ENCODE data around the gene PNKD. TPM values are rescaled to one million over a fixed set of nuclear protein-coding genes. Genes with fewer than 3 reads are reported as not detected.

PNKD gene, protein sequence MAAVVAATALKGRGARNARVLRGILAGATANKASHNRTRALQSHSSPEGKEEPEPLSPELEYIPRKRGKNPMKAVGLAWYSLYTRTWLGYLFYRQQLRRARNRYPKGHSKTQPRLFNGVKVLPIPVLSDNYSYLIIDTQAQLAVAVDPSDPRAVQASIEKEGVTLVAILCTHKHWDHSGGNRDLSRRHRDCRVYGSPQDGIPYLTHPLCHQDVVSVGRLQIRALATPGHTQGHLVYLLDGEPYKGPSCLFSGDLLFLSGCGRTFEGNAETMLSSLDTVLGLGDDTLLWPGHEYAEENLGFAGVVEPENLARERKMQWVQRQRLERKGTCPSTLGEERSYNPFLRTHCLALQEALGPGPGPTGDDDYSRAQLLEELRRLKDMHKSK
- total RNA-seq (2014; rRNA removed; shearing (Covaris generic)) = 73.9 and 77.2 TPM in 2 replicates

DNA sequence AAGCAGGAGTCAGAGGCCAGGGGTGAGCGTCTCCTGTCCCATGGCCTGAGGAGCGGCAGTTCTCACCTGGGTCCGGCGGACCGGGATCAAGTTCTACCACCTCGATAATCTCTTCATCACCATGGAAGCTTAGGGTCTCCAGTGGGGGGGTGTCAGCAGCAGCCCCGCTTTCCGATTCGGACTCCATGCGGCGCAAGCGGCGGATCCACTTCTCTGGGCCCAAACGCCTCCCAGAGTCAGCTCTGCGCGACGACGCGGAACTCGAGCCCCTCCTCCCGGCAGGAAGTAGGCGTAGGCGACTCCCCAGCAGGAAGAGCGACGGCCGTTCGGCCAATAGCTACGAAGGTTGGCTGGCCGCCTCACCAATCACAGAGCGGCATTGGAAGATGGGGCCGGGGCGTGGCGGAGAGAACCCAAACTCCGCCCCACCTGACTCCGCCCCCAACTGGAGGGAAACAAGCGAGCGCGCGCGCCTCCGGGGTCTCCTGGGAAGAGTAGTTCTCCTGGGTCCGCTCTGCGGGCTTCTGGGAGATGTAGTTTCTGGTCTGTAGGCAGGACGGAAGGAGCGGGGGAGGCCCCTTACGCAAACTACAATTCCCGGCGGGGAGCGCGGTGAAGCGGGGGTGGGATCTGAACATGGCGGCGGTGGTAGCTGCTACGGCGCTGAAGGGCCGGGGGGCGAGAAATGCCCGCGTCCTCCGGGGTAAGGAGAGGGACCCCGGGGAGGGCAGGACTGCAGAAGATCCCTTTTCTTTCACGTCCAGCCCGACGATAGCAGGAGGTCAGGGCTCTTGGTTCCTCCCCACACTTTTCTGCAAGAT lies at the start of gene PNKD, which contains the start of gene AAMP:
Gene PNKD, plus strand, starts transcription at position 620 of the 821 bp plus-strand sequence. Its CDS starts 17 bp downstream, at position 637.
Gene AAMP, minus strand, starts transcription at position 238 of the 821 bp plus-strand sequence. Its CDS starts 51 bp downstream, at position 187.
- DNase-seq (ENCODE audit: low spot score) = peak; percentile 99

DNA sequence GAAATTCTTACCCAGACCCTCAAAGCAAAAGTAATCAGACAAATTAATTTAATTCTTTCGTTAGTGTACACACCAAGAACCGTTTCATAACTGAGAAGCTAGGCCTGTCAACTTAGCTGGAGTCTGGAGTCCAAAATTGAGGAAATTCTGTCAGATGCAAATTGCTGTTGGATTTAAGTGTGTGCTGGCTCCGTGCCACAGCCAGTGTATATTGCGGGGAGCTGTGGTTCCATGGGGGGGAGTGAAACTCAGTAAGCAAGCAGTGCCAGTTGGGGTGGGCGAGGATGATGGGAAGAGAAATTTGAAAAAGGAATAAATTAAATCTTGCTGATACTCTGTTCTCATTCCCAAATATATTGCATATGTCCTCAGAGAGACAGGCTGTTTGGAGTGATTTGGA lies 49.3 kb upstream of the PNKD start:
- no peak for DNase-seq (ENCODE audit: low spot score)

DNA sequence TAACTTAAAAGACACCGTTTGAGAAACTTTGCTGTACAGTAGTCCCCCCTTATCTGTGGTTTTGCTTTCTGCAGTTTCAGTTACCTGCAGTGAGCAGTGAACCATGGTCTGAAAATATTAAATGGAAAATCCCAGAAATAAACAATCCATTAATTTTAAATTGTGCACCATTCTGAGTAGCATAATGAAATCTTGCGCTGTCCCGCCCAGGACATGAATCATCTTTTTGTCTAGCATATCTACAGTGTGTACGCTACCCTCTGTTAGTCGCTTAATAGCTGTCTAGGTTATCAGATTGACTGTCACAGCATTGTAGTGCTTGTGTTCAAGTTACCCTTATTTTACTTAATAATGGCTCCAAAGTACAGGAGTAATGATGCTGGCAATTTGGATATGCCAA lies 47.3 kb upstream of the PNKD start:
- DNase-seq (ENCODE audit: low spot score) = no peak

DNA sequence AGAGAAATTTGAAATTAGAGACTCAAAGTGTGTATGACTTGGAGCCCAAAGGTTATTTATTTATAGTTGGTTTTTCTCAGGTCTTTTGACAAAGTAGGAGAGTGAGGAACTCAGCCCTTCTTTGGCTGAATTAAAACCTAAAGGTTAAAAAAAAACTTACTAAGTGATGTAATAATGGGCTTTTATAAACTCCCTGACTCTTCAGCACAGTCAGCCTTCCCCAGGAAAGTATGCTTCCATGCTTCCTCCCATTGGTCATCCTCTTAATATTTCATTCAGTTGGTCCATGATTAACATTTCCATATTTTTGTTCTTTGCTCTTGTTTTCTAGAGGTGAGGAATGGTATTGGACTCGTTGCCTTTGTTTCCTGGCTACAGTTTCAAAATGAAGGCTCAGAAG lies 46.1 kb upstream of the PNKD start:
- no peak for DNase-seq (ENCODE audit: low spot score)

DNA sequence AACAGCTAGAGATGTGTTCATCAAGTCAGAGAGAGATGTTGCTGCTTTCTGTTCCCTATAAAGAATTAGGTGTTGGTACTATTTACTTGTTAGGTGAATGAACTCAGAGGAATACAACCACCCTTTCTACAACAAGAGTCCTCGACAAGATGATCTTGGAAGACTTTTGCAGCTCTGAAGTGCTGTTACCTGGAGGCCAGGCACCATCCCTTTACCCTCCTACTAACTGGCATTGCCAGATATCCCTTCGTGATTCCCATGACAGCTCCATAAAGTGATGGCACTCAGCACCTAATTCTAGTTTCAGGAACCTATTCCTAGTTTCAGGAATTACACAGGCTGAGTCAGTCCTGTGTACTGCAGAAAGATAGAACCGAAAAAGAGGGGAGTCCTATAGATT lies 43.4 kb upstream of the PNKD start:
- DNase-seq (ENCODE audit: low spot score) = no peak

DNA sequence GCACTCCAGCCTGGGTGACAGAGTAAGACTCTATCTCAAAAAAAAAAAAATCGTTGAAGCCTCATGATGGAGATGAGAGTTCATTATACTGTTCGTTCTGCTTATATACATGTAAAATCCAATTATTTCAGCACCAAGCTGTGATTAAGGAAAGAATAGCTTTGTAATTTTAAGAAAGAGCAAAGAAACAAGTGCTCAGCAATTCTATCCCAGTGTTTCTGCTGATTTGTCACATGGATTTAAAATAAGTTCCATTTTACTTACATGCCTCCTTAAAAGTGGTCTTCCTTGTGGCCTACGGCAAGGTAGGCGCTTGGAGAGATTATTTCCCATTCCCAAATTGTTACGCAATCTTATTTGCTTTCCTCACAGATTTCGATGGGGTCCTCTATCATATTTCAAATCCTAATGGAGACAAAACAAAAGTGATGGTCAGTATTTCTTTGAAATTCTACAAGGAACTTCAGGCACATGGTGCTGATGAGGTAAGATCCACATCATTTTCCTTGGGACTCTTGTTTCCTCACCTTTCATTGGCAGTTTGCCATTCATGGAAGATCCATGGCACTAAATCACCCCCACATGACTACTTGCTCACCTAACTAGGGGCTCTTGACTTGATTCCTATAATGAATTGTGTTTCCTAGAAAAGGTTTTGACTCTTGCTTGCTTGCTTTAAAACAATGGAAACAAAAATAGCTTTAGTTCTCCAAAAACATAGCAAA lies 41.8 kb upstream of the PNKD start:
- peak; percentile 14 for DNase-seq (ENCODE audit: low spot score)

DNA sequence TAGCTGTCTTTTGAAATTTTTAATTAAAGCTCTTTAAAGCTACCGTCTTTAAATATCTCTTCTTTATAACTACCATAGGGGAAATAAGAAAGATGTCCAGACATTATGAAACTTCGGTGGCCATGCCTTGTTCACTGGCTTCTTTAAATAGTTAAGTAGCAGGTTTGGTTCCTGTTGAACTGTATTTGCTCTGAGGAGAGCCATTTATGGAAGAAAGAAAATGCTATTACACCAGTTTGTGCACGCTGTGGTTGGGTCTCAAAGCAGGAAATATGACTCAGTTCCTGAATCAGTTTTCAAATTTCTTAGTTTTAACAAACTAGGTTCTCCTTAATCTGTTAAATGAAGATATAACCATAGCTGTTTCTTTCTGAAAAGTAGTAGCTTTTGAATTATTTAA lies 41.1 kb upstream of the PNKD start:
- DNase-seq (ENCODE audit: low spot score) = no peak

DNA sequence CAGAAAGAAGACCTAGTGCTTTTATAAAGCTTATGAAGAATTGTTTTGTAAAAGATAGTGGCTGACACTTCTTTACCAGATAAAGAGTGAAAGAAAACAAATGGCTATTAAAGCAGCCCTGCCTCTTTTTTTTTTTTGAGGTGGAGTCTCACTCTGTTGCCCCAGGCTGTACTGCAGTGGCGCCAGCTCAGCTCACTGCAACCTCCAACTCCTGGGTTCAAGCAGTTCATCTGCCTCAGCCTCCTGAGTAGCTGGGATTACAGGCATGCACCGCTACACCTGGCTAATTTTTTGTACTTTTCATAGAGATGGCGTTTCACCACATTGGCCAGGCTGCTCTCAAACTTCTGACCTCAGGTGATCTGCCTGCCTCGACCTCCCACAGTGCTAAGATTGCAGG lies 40.5 kb upstream of the PNKD start:
- no peak for DNase-seq (ENCODE audit: low spot score)

DNA sequence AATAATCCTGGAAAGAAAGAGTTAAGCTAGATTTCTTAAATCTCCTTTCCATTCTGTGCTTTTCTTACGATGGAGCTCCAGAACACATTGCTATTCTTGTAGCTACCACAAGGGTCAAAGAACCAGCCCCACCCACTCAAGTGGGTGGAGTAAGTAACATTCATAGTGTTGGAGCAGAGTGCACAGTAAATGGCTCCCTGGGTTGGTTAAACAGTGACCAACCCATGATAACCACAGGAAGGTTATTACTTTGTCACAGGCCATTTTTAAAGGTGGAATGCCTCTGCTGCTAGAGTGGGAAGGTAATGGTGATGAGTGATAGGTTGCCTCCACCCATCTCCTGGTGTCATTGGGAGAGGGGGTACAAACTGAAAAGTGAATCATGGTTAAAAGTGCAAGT lies 39.4 kb upstream of the PNKD start:
- peak; percentile 84 for DNase-seq (ENCODE audit: low spot score)

DNA sequence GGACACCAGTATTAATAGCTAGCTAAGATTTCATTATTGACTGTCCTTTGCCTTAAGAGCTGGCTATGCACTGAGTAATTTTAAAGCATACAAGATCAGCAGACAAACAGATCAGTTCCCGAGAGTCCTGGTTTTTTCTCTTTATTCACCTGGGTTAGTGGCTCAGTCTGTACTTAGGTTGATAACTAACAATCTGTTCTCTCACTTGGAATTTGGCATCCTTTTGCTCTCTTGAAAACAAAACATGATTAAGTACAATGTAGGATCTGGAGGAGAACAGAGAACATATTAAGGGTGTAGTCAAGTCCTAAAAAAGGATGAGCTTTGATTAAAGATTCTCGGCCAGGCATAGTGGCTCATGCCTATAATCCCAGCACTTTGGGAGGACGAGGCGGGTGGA lies 36.8 kb upstream of the PNKD start:
- no peak for DNase-seq (ENCODE audit: low spot score)

DNA sequence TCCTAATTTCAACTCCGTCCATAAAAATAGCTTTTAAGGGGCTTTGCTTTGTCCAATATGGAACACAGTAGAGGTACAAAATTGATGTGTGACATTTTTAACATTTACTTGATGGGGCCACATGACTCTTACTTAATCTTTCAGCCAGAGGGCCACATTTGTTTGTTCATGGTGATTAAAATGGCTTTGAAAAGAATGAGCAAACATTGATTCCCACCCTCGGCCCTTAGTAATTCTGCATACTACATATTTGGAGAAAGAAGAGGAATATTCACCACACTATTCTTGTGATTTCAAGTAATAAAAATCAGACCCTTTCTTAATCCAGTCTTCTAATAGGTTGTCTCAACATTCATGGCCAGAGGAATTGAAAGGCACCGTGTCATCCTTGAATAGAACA lies 35.8 kb upstream of the PNKD start:
- no peak for DNase-seq (ENCODE audit: low spot score)

DNA sequence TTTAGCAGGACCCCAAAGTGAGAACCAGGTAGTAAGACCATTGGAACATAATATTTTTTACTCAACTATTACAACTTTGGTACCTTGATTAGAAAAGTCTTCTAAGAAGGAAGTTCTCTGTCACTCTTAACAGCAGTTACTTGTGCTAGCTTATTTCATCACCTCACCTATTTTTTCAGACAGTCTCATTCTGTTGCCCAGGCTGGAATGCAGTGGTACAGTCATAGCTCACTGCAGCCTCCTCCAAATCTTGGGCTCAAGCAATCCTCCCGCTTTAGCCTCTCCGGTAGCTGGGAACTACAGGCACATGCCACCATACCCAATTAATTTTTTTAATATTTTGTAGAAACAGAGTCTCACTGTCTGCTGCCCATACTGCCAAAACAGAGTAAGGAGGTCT lies 35.3 kb upstream of the PNKD start:
- no peak for DNase-seq (ENCODE audit: low spot score)

DNA sequence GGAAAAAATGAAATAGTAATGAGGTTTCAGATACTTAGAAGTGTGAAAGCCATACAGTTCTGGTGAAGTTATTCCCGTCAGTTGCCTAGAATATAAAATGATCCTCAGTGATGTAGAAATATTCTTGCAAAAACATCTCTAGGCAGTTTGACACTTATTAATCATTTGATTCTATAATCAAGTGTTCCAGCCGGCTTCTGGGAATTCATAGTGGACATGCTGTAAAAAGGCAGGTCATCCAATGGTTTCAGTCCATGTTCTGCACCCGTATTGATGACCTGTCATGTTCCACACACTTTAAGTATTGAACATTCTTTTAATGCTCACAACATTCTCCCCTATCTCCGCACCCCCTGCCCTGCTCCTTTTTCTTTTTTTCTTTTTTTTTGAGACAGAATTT lies 33.5 kb upstream of the PNKD start:
- no peak for DNase-seq (ENCODE audit: low spot score)

DNA sequence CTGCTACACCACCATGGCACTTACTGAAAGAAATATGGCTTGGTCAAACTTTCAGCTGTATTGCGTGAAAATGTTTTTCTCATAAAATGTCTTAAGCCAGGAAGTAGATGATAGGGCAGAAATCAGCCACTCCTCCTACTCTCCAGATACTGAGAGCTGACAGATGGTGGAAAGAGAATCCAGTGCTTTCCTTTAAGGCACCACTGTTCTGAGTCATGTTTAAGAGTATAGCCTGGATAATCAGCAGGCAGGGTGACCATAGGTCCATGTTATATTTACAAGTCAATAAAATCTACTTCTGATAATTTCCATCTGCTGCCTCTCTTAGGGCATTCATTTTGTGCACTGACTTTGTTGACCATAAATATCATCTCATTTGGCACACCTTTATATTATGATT lies 31.4 kb upstream of the PNKD start:
- no peak for DNase-seq (ENCODE audit: low spot score)

DNA sequence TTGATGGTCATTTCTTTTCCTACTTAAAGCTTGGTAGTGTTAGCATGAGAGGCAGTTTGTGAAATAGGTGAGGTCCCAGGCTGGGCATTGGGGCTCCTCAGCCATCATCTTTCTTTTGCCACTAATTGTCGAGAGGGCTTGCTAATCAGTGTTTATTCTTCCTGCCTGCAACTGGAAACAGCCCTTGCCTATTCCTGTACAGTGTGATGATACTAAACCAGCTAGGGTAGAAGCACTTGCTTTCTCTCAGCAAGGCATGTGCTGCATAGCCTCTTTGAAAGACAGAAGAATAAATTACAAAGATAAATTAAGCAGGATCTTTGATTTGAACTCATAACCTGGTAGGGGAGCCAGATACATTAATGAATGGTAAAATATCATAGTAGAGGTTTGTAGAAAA lies 26.1 kb upstream of the PNKD start:
- no peak for DNase-seq (ENCODE audit: low spot score)

DNA sequence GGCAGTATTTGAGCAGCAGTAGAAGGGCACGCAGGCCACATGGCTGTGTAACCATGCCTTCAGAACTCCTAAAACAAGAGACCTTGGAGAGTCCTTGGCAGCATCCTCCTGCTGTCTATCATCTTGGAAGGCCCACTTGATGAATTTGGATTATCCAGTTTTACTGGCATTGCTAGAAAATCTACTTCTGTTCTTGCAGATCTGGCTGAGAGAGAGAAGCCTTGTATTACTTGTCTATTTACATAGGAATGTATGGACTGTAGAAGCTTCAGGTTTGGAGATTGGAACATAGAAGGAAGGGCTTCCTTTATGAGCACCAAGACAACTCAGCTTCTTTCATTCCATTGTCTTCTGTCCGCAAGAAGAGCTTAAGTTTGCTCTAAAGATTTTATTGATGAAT lies 25.7 kb upstream of the PNKD start:
- no peak for DNase-seq (ENCODE audit: low spot score)

DNA sequence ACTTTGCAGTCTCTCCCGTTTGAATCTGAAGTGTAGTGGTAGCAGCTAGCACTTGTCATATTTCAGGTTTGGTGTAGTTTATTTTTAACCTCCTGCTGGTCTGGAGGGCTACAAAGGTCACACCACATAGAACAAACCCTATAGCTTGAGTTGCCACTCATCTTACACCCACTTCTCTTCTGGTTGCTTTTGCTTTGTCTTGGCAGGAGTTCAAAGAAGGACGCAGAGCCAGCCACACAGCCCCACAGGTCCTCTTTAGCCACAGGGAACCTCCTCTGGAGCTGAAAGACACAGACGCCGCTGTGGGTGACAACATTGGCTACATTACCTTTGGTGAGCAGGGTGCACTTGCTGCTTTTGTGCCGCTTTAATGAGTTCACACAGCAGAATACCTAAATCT lies 25.1 kb upstream of the PNKD start:
- no peak for DNase-seq (ENCODE audit: low spot score)

DNA sequence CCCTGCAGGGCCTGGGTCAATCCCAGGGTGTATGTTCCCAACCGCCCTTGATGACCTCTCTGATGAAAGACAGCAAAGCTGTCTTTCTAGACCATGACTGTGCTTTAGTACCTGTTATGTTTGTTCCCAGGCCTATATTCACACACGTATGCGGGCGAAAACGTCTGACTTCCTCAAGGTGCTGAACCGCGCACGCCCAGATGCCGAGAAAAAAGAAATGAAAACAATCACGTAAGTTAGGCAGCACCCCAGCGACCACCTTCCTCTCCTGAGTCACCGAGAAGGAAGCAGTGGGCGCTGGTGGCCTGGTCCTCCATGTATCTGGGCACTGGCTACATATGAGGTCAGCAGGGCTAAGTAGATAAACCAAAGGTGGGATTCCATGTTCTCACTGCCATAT lies 20.6 kb upstream of the PNKD start:
- no peak for DNase-seq (ENCODE audit: low spot score)

DNA sequence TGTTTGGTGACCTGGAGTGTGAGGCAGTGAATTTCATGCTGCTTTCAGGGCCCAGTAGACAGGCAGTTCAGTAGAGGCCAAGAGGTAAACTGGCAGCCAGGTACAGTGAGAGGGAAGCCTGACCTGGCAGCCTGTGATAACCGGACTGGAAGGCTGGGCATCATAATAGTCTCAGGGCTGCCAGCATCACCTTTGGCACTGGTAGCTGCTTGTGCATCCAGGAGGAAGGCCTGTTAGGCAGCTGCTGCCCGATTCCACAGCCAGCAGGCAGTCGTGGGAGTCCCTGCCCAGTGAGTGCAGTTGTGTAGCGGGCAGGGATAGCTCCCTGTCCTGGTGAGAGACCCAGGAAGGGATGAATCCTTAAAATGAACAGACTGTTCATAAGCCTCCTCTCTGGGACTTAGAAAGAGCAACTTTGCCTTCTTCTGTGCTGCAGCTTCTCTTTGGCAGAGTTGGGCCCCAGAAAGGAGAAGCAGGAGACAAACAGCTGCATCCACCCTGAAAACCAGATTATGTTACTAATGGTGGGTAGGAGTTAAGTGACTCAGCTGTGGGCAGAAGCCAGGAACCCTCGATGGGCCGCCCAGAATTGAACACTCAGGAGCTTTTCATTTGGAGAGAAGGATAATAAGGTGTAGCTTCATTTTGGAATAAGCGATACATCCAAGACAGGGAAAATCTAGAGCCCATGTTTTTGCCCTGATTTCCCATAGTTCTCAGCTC lies 17.6 kb upstream of the PNKD start:
- DNase-seq (ENCODE audit: low spot score) = no peak

DNA sequence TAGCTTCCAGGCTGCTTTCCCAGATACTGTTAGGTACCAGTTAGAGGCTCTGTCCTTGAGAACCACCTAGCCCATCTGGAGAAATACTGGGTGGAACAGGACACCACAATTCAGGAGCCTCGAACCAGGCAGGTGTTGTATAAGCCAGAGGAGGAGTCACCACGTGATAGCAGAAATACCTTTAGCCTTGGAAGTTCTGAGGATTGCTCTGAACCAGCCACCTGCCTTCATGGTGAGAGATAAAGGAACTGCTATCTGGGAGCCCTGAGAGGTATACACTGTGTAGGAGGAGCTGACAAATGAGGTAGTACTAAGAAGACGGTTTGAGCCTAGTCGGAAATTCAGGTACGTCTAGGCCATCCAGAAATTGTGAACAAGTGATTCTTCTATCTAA lies 17.1 kb upstream of the PNKD start:
- no peak for DNase-seq (ENCODE audit: low spot score)

DNA sequence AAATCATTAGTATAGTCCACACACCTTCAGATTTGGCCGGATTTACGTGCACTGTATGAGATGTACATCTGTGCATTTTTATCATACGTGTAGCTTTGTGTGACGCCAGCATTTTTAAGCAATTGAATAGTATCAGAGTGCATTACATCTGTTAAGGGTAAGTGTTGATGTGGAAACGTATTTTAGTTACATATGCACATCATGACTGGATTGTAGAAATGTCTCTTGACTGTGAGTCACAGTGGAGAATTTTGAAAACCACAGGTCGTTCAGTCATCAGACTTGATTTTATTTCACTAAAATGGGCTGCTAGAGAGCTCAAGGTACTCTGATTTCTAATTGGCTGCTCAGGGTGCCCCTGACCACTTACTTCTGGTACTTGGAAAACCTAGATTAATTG lies 14.9 kb upstream of the PNKD start:
- DNase-seq (ENCODE audit: low spot score) = no peak
